GM21423 (cell line): ENCODE data around the gene DACH1.
"Not testable (repeated sequence)": the region's sequence is repeated elsewhere in the genome, so short reads cannot be mapped to it uniquely, and the experiment has no call there.

Source experiments
- ATAC-seq: cut with Tn5 transposase; IDR thresholded peaks from one replicate; pipeline ENCODE4 v1.9.1; 2021; ENCODE audit warnings: mild to moderate bottlenecking, moderate library complexity; ENCODE audit not compliant: unreplicated experiment

The DACH1 gene

GRCh38 chr13:71785361-71785760, 81.6 kb downstream of the DACH1 start:
- no peak for ATAC-seq

GRCh38 chr13:71780546-71780945, 86.5 kb downstream of the DACH1 start:
- no peak for ATAC-seq

- not testable (repeated sequence) for ATAC-seq
Observed at GRCh38 chr13:71778998-71779397, 88.0 kb downstream of the DACH1 start.

- no peak for ATAC-seq
Observed at GRCh38 chr13:71775966-71776365, 91.0 kb downstream of the DACH1 start.

GRCh38 chr13:71774863-71775262, 92.1 kb downstream of the DACH1 start:
- ATAC-seq = no peak

GRCh38 chr13:71773531-71773930, 93.5 kb downstream of the DACH1 start:
- no peak for ATAC-seq

- no peak for ATAC-seq
Observed at GRCh38 chr13:71772361-71772760, 94.6 kb downstream of the DACH1 start.

- no peak for ATAC-seq
Observed at GRCh38 chr13:71771144-71771543, 95.9 kb downstream of the DACH1 start.

- no peak for ATAC-seq
Observed at GRCh38 chr13:71770710-71771109, 96.3 kb downstream of the DACH1 start.

- no peak for ATAC-seq
Observed at GRCh38 chr13:71768881-71769280, 98.1 kb downstream of the DACH1 start.

GRCh38 chr13:71759651-71760511, 107.1 kb downstream of the DACH1 start:
- ATAC-seq = no peak

- no peak for ATAC-seq
Observed at GRCh38 chr13:71758828-71759227, 108.2 kb downstream of the DACH1 start.

GRCh38 chr13:71754407-71754974, 112.5 kb downstream of the DACH1 start:
- ATAC-seq = no peak

GRCh38 chr13:71752775-71753513, 114.1 kb downstream of the DACH1 start:
- no peak for ATAC-seq

- no peak for ATAC-seq
Observed at GRCh38 chr13:71751073-71751472, 115.9 kb downstream of the DACH1 start.

- ATAC-seq = no peak
Observed at GRCh38 chr13:71730267-71730666, 136.7 kb downstream of the DACH1 start.

GRCh38 chr13:71729441-71729840, 137.6 kb downstream of the DACH1 start:
- ATAC-seq = no peak

GRCh38 chr13:71727662-71728061, 139.3 kb downstream of the DACH1 start:
- ATAC-seq = no peak

GRCh38 chr13:71727042-71727441, 140.0 kb downstream of the DACH1 start:
- ATAC-seq = no peak

GRCh38 chr13:71722206-71722605, 144.8 kb downstream of the DACH1 start:
- ATAC-seq = no peak

- no peak for ATAC-seq
Observed at GRCh38 chr13:71721104-71721503, 145.9 kb downstream of the DACH1 start.

GRCh38 chr13:71718931-71719330, 148.1 kb downstream of the DACH1 start:
- ATAC-seq = no peak
